OCI-LY3 (cell line): ENCODE results near the gene HIVEP2.
A peak's percentile ranks its signal among the peaks of the same experiment; 100 is the strongest.

ENCODE experiments used
- H2AFZ ChIP-seq: fragments of 200-600, 300-600 bp; shearing (Covaris generic); 2 replicates; pipeline ENCODE4 v1.6.0; 2014; ENCODE audit warnings: antibody characterized with exemption, low read depth, low read length
- H3K27ac ChIP-seq: fragments of 200-600, 300-600 bp; sonication (generic); 2 replicates; pipeline ENCODE4 v1.5.1; 2014; ENCODE audit warnings: mild to moderate bottlenecking, low read length, moderate library complexity, mixed read lengths
- H3K27me3 ChIP-seq: fragments of 200-600, 300-600 bp; sonication (generic); 2 replicates; pipeline ENCODE4 v1.6.1; 2014; ENCODE audit warnings: low read depth, low read length, mixed read lengths
- H3K36me3 ChIP-seq: fragments of 200-600, 300-600 bp; sonication (generic); replicated peaks from 2 replicates; pipeline ENCODE3; 2014; ENCODE audit warnings: low read depth, low read length, mixed read lengths
- H3K4me1 ChIP-seq: fragments of 300-600, 200-600 bp; sonication (generic); 2 replicates; pipeline ENCODE4 v1.6.1; 2014; ENCODE audit warnings: low read length, mixed read lengths
- H3K4me2 ChIP-seq: fragments of 200-600, 300-600 bp; sonication (generic); 2 replicates; pipeline ENCODE4 v1.6.1; 2014; ENCODE audit warnings: low read length, mixed read lengths
- H3K4me3 ChIP-seq: fragments of 300-600, 200-600 bp; sonication (generic); 2 replicates; pipeline ENCODE4 v1.5.1; 2014; ENCODE audit warnings: antibody characterized with exemption, mild to moderate bottlenecking, low read length, moderate library complexity
- H3K79me2 ChIP-seq: fragments of 300-600, 200-600 bp; shearing (Covaris generic); 2 replicates; pipeline ENCODE4 v1.6.1; 2014; ENCODE audit warnings: mild to moderate bottlenecking, low read length, mixed read lengths
- H3K9ac ChIP-seq: fragments of 300-600, 200-600 bp; shearing (Covaris generic); 2 replicates; pipeline ENCODE4 v1.6.0; 2014; ENCODE audit warnings: mild to moderate bottlenecking, low read length, moderate library complexity
- H3K9me3 ChIP-seq: fragments of 200-600, 300-600 bp; shearing (Covaris generic); 2 replicates; pipeline ENCODE4 v1.6.1; 2014; ENCODE audit warnings: low read length, mixed read lengths; ENCODE audit not compliant: insufficient read depth
- H4K20me1 ChIP-seq: fragments of 200-600, 300-600 bp; sonication (generic); 2 replicates; pipeline ENCODE4 v1.6.1; 2016; ENCODE audit warnings: low read length, mixed read lengths; ENCODE audit not compliant: insufficient read depth
- CTCF ChIP-seq: fragments of 200-600, 300-600 bp; sonication (generic); IDR thresholded peaks from 2 replicates; pipeline ENCODE4 v1.5.1; 2014; ENCODE audit warnings: antibody characterized with exemption, low read length, low read depth
- EZH2phosphoT487 ChIP-seq: fragments of 200-600 bp; shearing (Covaris generic); IDR thresholded peaks from 2 replicates; pipeline ENCODE4 v1.6.1; 2018; ENCODE audit warnings: antibody characterized with exemption, mixed run types, low read depth

The HIVEP2 gene

GRCh38 chr6:142945446-142946180 lies 637 bp upstream of the HIVEP2 start:
- Histone ChIP-seq H3K36me3 (no peaks in the 10 kb centered on the region), H3K4me1 (peaks cover 37% of the 10 kb centered on the region), H2AFZ (no peak overlapping the region), H3K9ac (peak overlapping the region; percentile 87), H3K79me2 (peaks cover 54% of the 10 kb centered on the region), H3K9me3 (no peaks in the 10 kb centered on the region), H3K4me3 (peak overlapping the region; percentile 86), H3K27me3 (no peaks in the 10 kb centered on the region), H4K20me1 (peaks cover 29% of the 10 kb centered on the region), H3K4me2 (peak overlapping the region; percentile 74), H3K27ac (peak overlapping the region; percentile 97)
- TF ChIP-seq EZH2phosphoT487 (no peak), CTCF (no peak)

GRCh38 chr6:142944124-142945048 lies 590 bp downstream of the HIVEP2 start:
- H3K27ac ChIP-seq, result peak overlapping the region; percentile 88
- TF ChIP-seq CTCF (no peak), EZH2phosphoT487 (no peak)
- H4K20me1 ChIP-seq, result peaks cover 34% of the 10 kb centered on the region
- peak overlapping the region; percentile 96 for H3K4me2 ChIP-seq
- peaks cover 66% of the 10 kb centered on the region for H3K79me2 ChIP-seq
- no peaks in the 10 kb centered on the region for H3K9me3 ChIP-seq
- peak overlapping the region; percentile 87 for H3K9ac ChIP-seq
- peaks cover 3% of the 10 kb centered on the region for H3K36me3 ChIP-seq
- no peak overlapping the region for H2AFZ ChIP-seq
- H3K27me3 ChIP-seq, result no peaks in the 10 kb centered on the region
- peak overlapping the region; percentile 86 for H3K4me3 ChIP-seq
- H3K4me1 ChIP-seq, result peaks cover 26% of the 10 kb centered on the region

- H3K4me1 ChIP-seq, result peaks cover 20% of the 10 kb centered on the region
- H3K4me2 ChIP-seq, result peak overlapping the region; percentile 96
- peak overlapping the region; percentile 86 for H3K4me3 ChIP-seq
- no peak overlapping the region for H2AFZ ChIP-seq
- H4K20me1 ChIP-seq, result peaks cover 37% of the 10 kb centered on the region
- H3K9ac ChIP-seq, result peak overlapping the region; percentile 87
- H3K9me3 ChIP-seq, result no peaks in the 10 kb centered on the region
- H3K36me3 ChIP-seq, result peaks cover 3% of the 10 kb centered on the region
- no peak for TF ChIP-seq EZH2phosphoT487
- no peak for TF ChIP-seq CTCF
- peak overlapping the region; percentile 88 for H3K27ac ChIP-seq
- H3K27me3 ChIP-seq, result no peaks in the 10 kb centered on the region
- peaks cover 72% of the 10 kb centered on the region for H3K79me2 ChIP-seq
These were observed 1.3 kb downstream of the HIVEP2 start for GRCh38 chr6:142943711-142944123.

- TF ChIP-seq CTCF, result peak; percentile 32
- no peak for TF ChIP-seq EZH2phosphoT487
- Histone ChIP-seq H3K9ac (no peak overlapping the region), H3K4me3 (peak overlapping the region; percentile 86; the same call in 1 of the 2 replicates), H3K79me2 (peaks cover 81% of the 10 kb centered on the region), H3K4me1 (peaks cover 13% of the 10 kb centered on the region), H3K27me3 (no peaks in the 10 kb centered on the region), H3K4me2 (peak overlapping the region; percentile 96), H3K36me3 (peaks cover 3% of the 10 kb centered on the region), H4K20me1 (peaks cover 40% of the 10 kb centered on the region), H2AFZ (no peak overlapping the region), H3K27ac (no peak overlapping the region), H3K9me3 (no peaks in the 10 kb centered on the region)
These were observed 2.2 kb downstream of the HIVEP2 start for GRCh38 chr6:142942805-142943227.
